Muscle layer of colon (tissue), 2 donors: ENCODE data around the gene ECD.
A peak's percentile ranks its signal among the peaks of the same experiment; 100 is the strongest.

Source experiments
- H3K27ac ChIP-seq: one replicate; pipeline ENCODE4 v1.7.0; 2013; ENCODE audit warnings: low read depth, mild to moderate bottlenecking, low read length, moderate library complexity
- H3K27me3 ChIP-seq, 2 donors: one replicate each; pipeline ENCODE4 v1.7.0; 2013; ENCODE audit warnings: low read length in 2 of 2, mild to moderate bottlenecking in 2 of 2; ENCODE audit not compliant: insufficient read depth in 2 of 2, control insufficient read depth in 1 of 2
- H3K36me3 ChIP-seq: one replicate; pipeline ENCODE4 v1.7.0; 2013; ENCODE audit warnings: mild to moderate bottlenecking, low read length; ENCODE audit not compliant: insufficient read depth
- H3K4me1 ChIP-seq: one replicate; pipeline ENCODE4 v1.7.0; 2013; ENCODE audit warnings: mild to moderate bottlenecking, low read length; ENCODE audit not compliant: insufficient read depth
- H3K4me3 ChIP-seq, 2 donors: one replicate each; pipeline ENCODE4 v1.7.0; 2013; ENCODE audit warnings: low read length in 2 of 2, low read depth in 1 of 2, mild to moderate bottlenecking in 1 of 2, moderate library complexity in 1 of 2
- H3K9ac ChIP-seq: one replicate; pipeline ENCODE4 v1.7.0; 2013; ENCODE audit warnings: low read length
- H3K9me3 ChIP-seq: one replicate; pipeline ENCODE4 v1.7.0; 2013; ENCODE audit warnings: mild to moderate bottlenecking, low read length
- donor health status: abdominal sarcoma.
- donor health status: Adenocarcinoma of cecum.

The ECD gene

GRCh38 chr10:73096449-73097304 lies 71.1 kb downstream of the ECD start, which contains the start of gene P4HA1:
Gene P4HA1, minus strand, starts transcription at chr10:73096866. Its CDS starts 21,983 bp downstream, at chr10:73074883.
- Histone ChIP-seq H3K27ac (peak within 1 kb of the TSS; percentile 100), H3K4me3 (peak within 1 kb of the TSS; percentile 86 to 92), H3K36me3 (no peaks in the 10 kb centered on the region), H3K4me1 (peaks cover 18% of the 10 kb centered on the region), H3K9me3 (no peaks in the 10 kb centered on the region), H3K9ac (peak within 1 kb of the TSS; percentile 91), H3K27me3 (no peaks in the 10 kb centered on the region)

- H3K9me3 ChIP-seq, result no peaks in the 10 kb centered on the region
These were observed 71.8 kb downstream of the ECD start for GRCh38 chr10:73096041-73096448.

GRCh38 chr10:73095481-73096021 lies 72.3 kb downstream of the ECD start:
- H3K9me3 ChIP-seq, result no peaks in the 10 kb centered on the region
- H3K36me3 ChIP-seq, result no peaks in the 10 kb centered on the region
- H3K4me3 ChIP-seq, result peak overlapping the region; percentile 86 to 92
- peak overlapping the region; percentile 91 for H3K9ac ChIP-seq
- peak overlapping the region; percentile 100 for H3K27ac ChIP-seq
- peaks cover 18% of the 10 kb centered on the region for H3K4me1 ChIP-seq
- H3K27me3 ChIP-seq, result no peaks in the 10 kb centered on the region

More at GRCh38 chr10:73096041-73096448, 71.8 kb downstream of the ECD start:
- peak overlapping the region; percentile 86 to 92 for H3K4me3 ChIP-seq
- no peaks in the 10 kb centered on the region for H3K36me3 ChIP-seq
- peak overlapping the region; percentile 100 for H3K27ac ChIP-seq
- peak overlapping the region; percentile 91 for H3K9ac ChIP-seq
- H3K27me3 ChIP-seq, result no peaks in the 10 kb centered on the region
- peaks cover 18% of the 10 kb centered on the region for H3K4me1 ChIP-seq

GRCh38 chr10:73094986-73095480 lies 72.8 kb downstream of the ECD start:
- Histone ChIP-seq H3K27me3 (no peaks in the 10 kb centered on the region), H3K36me3 (no peaks in the 10 kb centered on the region), H3K4me1 (peaks cover 18% of the 10 kb centered on the region), H3K9me3 (no peaks in the 10 kb centered on the region), H3K4me3 (peak overlapping the region; percentile 86 to 92), H3K9ac (peak overlapping the region; percentile 91), H3K27ac (peak overlapping the region; percentile 100)

- no peak overlapping the region for H3K27ac ChIP-seq
- peak overlapping the region in 1 of 2 donors; percentile 86 for H3K4me3 ChIP-seq
- peaks cover 18% of the 10 kb centered on the region for H3K4me1 ChIP-seq
- H3K27me3 ChIP-seq, result no peaks in the 10 kb centered on the region
- no peaks in the 10 kb centered on the region for H3K36me3 ChIP-seq
- no peaks in the 10 kb centered on the region for H3K9me3 ChIP-seq
- H3K9ac ChIP-seq, result peak overlapping the region; percentile 91
These were observed 73.6 kb downstream of the ECD start for GRCh38 chr10:73093922-73094850.

GRCh38 chr10:73092830-73093229 lies 75.0 kb downstream of the ECD start:
- Histone ChIP-seq H3K27ac (no peak overlapping the region), H3K9ac (no peak overlapping the region), H3K9me3 (no peaks in the 10 kb centered on the region), H3K27me3 (no peaks in the 10 kb centered on the region), H3K4me1 (peaks cover 18% of the 10 kb centered on the region), H3K4me3 (no peak overlapping the region), H3K36me3 (no peaks in the 10 kb centered on the region)

- H3K4me1 ChIP-seq, result peaks cover 3% of the 10 kb centered on the region
- no peaks in the 10 kb centered on the region for H3K9me3 ChIP-seq
- no peak overlapping the region for H3K27ac ChIP-seq
- H3K36me3 ChIP-seq, result no peaks in the 10 kb centered on the region
- H3K9ac ChIP-seq, result no peak overlapping the region
- no peaks in the 10 kb centered on the region for H3K27me3 ChIP-seq
- no peak overlapping the region for H3K4me3 ChIP-seq
These were observed 79.5 kb downstream of the ECD start for GRCh38 chr10:73088304-73088703.

- no peak overlapping the region for H3K4me3 ChIP-seq
- H3K27ac ChIP-seq, result no peak overlapping the region
- H3K9ac ChIP-seq, result no peak overlapping the region
- H3K4me1 ChIP-seq, result peaks cover 18% of the 10 kb centered on the region
- no peaks in the 10 kb centered on the region for H3K9me3 ChIP-seq
- H3K27me3 ChIP-seq, result no peaks in the 10 kb centered on the region
- H3K36me3 ChIP-seq, result no peaks in the 10 kb centered on the region
These were observed 81.0 kb downstream of the ECD start for GRCh38 chr10:73086816-73087215.

GRCh38 chr10:73084209-73084608 lies 83.6 kb downstream of the ECD start:
- Histone ChIP-seq H3K27ac (no peak overlapping the region), H3K9ac (no peak overlapping the region), H3K4me1 (peaks cover 20% of the 10 kb centered on the region)

More at GRCh38 chr10:73084209-73084608, 83.6 kb downstream of the ECD start:
- no peaks in the 10 kb centered on the region for H3K36me3 ChIP-seq
- no peak overlapping the region for H3K4me3 ChIP-seq
- H3K9me3 ChIP-seq, result no peaks in the 10 kb centered on the region
- H3K27me3 ChIP-seq, result no peaks in the 10 kb centered on the region
